Activated T-cell treated with anti-CD3 and anti-CD28 coated beads for 1 hour (primary cell): ENCODE measurements around the gene CCL4.
"Not testable (repeated sequence)": the region's sequence is repeated elsewhere in the genome, so short reads cannot be mapped to it uniquely, and the experiment has no call there.

ENCODE experiments used
- DNase-seq: peaks from one replicate; pipeline ENCODE4 v3.0.0-alpha.2; 2020; ENCODE audit warnings: low read depth

Gene CCL4

GRCh38 chr17:36087897-36088572 is 15.6 kb upstream of the CCL4 start:
- DNase-seq, result not testable (repeated sequence)

GRCh38 chr17:36088670-36089338 is 14.8 kb upstream of the CCL4 start:
- no peak for DNase-seq

DNA sequence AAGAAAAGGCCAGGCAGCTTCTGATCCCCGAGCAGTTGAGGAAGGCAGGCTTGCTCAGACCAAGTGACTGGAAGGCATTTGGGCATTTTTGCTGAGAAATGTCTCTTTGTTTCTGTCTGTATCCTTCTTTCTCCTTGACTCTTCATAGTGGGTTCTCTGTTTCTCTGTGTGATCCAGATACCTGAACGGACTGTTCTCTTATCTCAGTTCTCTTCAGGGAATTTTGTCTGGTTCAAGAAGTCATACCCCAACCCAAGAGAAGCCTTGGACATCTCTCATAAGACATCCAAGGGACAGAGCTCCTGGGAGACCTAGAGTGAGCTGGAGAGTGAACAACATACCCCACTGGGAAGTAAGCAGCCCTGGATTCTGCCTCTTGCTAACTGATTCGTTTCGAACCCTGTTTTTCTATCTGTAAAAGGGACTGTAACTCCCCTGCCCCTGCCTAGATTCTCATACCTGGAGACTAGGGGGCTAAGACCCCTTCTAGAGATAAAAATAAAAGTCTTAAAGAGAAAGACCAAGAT is 14.2 kb upstream of the CCL4 start:
- no peak for DNase-seq

- no peak for DNase-seq
These were observed 13.5 kb upstream of the CCL4 start, which contains the start of gene CCL3 for GRCh38 chr17:36089888-36090836. Gene CCL3, minus strand, starts transcription at chr17:36090143. Its CDS starts 85 bp downstream, at chr17:36090058.

DNA sequence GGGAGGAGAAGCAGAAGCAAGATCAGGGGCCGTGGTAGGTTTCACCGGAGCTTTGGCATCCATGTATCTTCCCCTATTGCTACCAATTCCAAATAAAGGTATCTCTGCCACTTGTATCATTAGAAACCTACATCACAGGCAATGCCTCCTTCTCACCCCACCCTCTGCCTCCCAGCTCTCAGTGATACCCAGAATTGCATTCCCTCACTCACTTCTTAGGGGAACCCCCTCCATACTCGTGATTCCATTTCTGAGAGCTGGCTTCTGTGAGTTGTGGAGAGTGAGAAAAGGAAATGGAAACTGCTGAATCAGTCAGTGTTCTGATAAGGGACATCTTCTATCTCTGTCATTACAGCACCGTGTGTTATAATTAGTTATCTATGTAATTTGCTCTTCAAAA is 11.4 kb upstream of the CCL4 start:
- DNase-seq, result no peak

DNA sequence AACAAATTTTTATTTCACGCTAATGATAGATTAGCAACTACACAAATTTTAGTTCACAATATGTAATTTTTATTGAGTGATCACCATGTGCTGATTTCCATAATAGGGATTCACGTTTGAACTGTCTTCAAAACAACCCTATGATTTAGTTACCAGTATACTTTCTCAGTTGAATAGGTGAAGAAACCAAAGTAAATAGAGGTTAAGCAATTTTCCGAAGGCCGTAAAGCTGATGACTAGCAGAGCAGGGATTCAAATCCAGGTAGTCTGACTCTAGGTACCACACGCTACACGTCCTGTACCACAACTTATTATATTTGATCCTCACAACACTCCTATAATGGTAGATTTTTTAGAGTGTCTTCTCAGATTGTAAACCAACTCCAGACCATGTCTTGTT is 10.9 kb upstream of the CCL4 start:
- DNase-seq, result not testable (repeated sequence)

- DNase-seq, result no peak
These were observed 9.4 kb upstream of the CCL4 start for GRCh38 chr17:36094232-36094631.

DNA sequence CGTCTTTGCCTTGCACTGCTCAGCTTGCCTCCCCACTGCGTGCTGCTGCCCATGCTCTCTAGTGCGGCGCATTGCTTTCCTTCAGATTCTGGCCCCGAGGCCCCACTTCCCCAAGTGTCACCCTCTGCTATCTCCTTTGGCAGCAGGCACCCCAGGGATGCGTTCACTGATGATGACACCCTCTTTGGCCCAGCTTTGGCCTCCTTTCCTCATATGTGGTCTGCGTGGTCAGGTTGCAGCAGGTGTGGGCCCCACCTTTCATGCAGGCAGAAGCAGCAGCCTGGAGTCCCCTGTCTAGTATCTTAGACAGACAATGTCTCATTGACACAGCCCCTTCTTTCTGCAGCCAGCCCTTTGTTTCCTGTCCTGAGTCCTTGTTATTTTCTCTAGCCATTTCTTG is 8.9 kb upstream of the CCL4 start:
- DNase-seq, result no peak

GRCh38 chr17:36095992-36096391 is 7.6 kb upstream of the CCL4 start:
- no peak for DNase-seq

GRCh38 chr17:36099004-36099403 is 4.6 kb upstream of the CCL4 start:
- DNase-seq, result not testable (repeated sequence)

- not testable (repeated sequence) for DNase-seq
These were observed 619 bp downstream of the CCL4 start for GRCh38 chr17:36104246-36104645.

- DNase-seq, result no peak
These were observed 1.1 kb downstream of the CCL4 start for GRCh38 chr17:36104701-36105181.

DNA sequence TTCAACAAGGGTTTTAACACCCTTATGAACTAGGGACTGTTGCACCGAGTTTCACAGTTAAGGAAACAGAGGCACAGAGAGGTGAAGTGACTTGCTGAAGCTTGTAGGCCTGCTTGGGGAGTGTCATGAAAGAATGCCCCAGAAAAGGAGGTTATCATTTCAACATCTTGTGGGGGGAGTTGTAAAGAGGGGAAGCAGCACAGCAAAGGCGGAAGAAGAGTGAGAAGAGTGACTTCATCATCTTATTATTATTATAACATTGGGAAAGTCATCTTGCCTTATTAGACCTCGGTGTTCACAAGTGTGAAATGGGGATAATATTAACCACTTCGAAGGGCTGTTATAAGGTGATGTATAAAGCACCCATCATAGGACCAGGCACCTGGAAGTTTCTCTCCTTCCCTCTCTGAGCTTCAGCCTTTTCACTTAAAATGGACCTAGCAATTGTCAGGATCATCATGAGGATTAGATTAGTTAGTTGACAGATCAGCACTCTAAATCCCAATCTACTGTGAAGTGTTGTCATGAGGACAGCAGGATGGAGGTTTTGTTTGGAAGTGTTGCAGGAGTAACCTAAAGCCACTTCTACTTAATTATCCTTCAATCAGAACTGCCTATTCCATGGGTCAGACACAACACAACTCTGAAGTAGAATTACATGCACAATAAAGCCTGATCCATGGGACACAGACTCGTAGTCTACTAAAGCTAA is 2.3 kb downstream of the CCL4 start:
- DNase-seq, result no peak

GRCh38 chr17:36106493-36106835 is 2.8 kb downstream of the CCL4 start:
- DNase-seq, result no peak

GRCh38 chr17:36107660-36108059 is 4.0 kb downstream of the CCL4 start:
- no peak for DNase-seq

DNA sequence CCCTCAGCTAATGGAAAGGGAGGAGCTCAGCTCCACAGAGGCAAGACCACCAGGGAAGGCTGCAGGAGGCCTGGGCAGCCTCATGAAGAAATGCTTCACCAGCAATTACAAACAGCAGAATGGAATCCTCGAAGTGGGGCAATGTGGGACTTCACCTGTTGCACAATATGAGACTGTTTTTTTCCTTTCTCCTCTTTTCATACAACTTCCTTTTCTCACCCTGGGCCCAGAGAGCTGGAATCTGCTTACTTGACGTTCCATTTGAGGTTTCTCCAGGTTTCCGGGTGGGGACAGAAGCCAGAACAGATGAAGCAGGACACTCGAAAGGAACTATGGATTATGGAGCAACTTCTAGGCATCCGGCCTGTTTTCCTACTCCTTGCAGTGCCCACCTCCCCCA is 4.6 kb downstream of the CCL4 start:
- DNase-seq, result not testable (repeated sequence)

GRCh38 chr17:36111068-36111490 is 7.5 kb downstream of the CCL4 start:
- no peak for DNase-seq

DNA sequence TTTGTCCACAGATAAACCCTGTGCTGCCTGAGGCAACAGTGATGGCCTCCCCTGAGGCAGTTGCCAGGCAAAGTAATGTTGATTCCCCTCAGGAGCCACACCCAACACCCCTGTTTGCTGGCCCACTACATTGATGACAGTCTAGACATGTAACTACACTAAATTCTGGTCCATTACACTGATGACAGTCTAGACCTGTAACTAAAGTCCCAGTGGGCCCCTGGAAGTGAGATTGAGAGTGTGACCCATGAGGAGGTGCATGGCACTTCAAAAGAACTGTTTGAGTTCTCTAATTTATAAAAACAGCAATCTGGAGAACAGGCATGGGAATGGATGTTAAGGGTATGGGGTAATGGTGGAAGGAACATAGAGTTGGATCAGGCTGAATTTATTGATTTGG is 8.9 kb downstream of the CCL4 start:
- DNase-seq, result no peak

DNA sequence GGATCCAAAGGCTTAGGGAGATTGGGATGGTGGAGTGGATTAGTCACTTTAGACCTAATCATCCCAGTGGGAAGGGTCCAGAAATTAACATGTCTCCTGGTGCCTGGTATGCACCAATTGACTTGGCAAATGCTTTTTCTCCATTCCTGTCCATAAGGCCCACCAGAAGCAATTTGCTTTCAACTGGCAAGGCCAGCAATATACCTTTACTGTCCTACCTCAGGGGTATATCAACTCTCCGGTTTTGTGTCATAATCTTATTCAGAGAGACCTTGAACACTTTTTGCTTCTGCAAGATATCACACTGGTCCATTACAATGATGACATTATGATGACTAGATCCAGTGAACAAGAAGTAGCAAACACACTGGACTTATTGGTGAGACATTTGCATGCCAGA is 9.5 kb downstream of the CCL4 start:
- not testable (repeated sequence) for DNase-seq

- not testable (repeated sequence) for DNase-seq
These were observed 11.5 kb downstream of the CCL4 start for GRCh38 chr17:36114971-36115648.

GRCh38 chr17:36115649-36115977 is 12.0 kb downstream of the CCL4 start:
- DNase-seq, result not testable (repeated sequence)
